NB4 (cell line): ENCODE results near the gene TEAD1.

Experiments used
- MYC ChIP-seq: IDR thresholded peaks from 2 replicates; pipeline ENCODE4 v1.6.1; 2011; ENCODE audit warnings: low read depth, low read length
- POLR2A ChIP-seq: IDR thresholded peaks from 2 replicates; pipeline ENCODE4 v1.6.1; 2011; ENCODE audit warnings: mild to moderate bottlenecking; ENCODE audit not compliant: insufficient read length; ENCODE audit errors: extremely low read depth
- TF ChIP-seq, protein P1 (sequence below): IDR thresholded peaks from one replicate; pipeline ENCODE4 v1.5.1; 2012; ENCODE audit warnings: low read depth, low read length

DNA sequence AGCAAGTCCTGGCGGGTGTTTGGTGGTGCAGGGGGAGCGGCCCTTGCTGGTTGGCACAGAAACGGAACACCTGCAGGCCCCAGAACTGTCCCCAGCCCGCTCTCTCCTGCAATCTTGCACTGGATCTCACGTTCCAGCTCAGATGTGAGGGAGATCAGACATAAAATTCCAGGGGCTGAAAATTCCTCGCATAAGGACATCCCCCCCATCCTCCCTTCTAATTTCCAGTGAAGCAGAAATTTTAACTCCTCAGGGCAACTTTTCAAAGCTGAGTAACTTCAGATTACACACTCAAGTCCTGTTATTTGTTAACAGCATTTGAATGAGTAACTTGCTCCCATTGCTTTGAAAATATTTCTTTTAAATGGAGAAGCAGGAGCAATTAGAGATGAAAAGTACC is 294.6 kb downstream of the TEAD1 start:
- TF ChIP-seq POLR2A (no peak), MYC (no peak)
- TF ChIP-seq, protein P1, sequence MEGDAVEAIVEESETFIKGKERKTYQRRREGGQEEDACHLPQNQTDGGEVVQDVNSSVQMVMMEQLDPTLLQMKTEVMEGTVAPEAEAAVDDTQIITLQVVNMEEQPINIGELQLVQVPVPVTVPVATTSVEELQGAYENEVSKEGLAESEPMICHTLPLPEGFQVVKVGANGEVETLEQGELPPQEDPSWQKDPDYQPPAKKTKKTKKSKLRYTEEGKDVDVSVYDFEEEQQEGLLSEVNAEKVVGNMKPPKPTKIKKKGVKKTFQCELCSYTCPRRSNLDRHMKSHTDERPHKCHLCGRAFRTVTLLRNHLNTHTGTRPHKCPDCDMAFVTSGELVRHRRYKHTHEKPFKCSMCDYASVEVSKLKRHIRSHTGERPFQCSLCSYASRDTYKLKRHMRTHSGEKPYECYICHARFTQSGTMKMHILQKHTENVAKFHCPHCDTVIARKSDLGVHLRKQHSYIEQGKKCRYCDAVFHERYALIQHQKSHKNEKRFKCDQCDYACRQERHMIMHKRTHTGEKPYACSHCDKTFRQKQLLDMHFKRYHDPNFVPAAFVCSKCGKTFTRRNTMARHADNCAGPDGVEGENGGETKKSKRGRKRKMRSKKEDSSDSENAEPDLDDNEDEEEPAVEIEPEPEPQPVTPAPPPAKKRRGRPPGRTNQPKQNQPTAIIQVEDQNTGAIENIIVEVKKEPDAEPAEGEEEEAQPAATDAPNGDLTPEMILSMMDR, result no peak
